ENCODE measurements around the gene ARHGAP29.
"Not testable (repeated sequence)": the region's sequence is repeated elsewhere in the genome, so short reads cannot be mapped to it uniquely, and the experiment has no call there.

Gene ARHGAP29

DNA sequence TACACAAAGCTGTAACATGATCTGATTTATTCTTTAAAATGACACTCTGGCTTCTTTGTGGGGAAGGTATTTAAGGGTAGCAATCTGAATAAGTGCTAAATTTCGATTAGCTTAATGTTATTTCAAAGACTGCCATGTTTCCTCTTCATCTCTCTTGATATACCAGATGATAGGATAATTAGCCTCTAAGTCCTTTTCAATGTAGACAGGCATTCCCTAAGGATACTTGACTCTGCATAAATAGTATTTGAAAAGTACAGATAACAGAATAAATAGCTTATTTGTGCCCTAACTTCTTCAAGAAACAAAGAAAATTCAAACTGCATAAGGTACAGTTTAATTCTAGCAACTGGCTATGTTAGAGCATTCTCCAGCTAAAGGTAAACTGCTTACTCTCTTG lies 46.2 kb downstream of the ARHGAP29 start:
- H3K27me3 ChIP-seq (replicated peaks; ENCODE audit: control insufficient read depth, insufficient read depth, low read length, poor library complexity, severe bottlenecking), result no peaks in the 10 kb centered on the region
- no peak for DNase-seq
- no peaks in the 10 kb centered on the region for H3K4me1 ChIP-seq (ENCODE audit: control insufficient read depth, insufficient read depth, low read length, poor library complexity, severe bottlenecking)
- no peaks in the 10 kb centered on the region for H3K9me3 ChIP-seq (ENCODE audit: control insufficient read depth, low read length)
- H3K36me3 ChIP-seq (ENCODE audit: control insufficient read depth, insufficient read depth, low read length), result no peaks in the 10 kb centered on the region
- H3K27ac ChIP-seq (ENCODE audit: insufficient read depth, low read length, poor library complexity, severe bottlenecking), result no peak overlapping the region
- no peak overlapping the region for H3K4me3 ChIP-seq (ENCODE audit: insufficient read depth, low read depth, low read length, poor library complexity, severe bottlenecking)

DNA sequence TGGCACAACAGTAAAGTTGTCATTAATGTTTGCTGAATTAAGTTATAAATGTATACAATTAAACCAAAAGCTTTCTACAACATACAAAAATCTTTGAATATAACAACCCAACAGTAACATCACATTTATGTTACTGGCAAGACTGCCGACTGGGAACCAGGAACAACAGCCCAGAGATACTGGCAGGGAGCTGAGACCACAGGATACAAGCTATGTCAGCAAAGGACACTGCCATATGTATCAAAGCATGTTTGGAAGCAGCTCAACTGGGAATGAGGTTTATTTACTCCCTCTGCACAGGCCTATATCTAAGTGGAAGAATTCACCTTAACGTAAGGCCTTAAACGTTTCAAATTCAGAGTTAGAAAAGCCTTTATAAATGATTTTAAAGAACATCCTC lies 50.4 kb downstream of the ARHGAP29 start:
- H3K27ac ChIP-seq (ENCODE audit: insufficient read depth, low read length, poor library complexity, severe bottlenecking), result no peak overlapping the region
- H3K4me3 ChIP-seq (ENCODE audit: insufficient read depth, low read depth, low read length, poor library complexity, severe bottlenecking), result no peak overlapping the region
- peaks cover 3% of the 10 kb centered on the region for H3K27me3 ChIP-seq (replicated peaks; ENCODE audit: control insufficient read depth, insufficient read depth, low read length, poor library complexity, severe bottlenecking)
- no peaks in the 10 kb centered on the region for H3K36me3 ChIP-seq (ENCODE audit: control insufficient read depth, insufficient read depth, low read length)
- DNase-seq, result no peak
- H3K9me3 ChIP-seq (ENCODE audit: control insufficient read depth, low read length), result no peaks in the 10 kb centered on the region
- no peaks in the 10 kb centered on the region for H3K4me1 ChIP-seq (ENCODE audit: control insufficient read depth, insufficient read depth, low read length, poor library complexity, severe bottlenecking)

DNA sequence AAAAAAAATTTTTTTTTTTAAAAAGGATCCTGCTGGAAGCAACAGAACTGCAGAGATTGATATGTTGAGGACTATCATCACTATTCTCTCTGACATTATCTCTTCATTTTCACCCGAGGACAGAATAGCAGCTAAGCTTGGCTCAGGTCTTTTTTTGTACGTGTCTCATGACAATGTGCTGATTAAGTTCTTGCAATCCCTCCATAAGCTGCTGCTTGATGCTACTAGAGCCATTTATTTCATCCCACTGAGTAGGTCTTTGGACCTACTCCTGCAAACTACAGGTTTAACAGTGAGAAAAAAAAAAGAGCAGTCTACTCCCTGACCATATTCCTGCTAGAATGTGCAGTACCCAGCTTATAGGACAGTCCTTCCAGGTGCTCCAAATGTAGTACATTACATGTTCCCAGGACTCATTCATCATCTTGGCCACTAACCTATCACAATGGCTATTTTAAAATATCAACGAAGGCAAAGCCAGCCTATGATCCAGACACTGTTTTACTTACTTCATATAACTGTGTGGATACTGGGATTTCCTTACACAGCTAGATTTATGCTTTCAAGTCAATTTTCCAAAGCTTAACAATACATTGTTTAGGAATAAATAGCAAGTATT lies 54.1 kb downstream of the ARHGAP29 start:
- no peak overlapping the region for H3K4me3 ChIP-seq (ENCODE audit: insufficient read depth, low read depth, low read length, poor library complexity, severe bottlenecking)
- H3K4me1 ChIP-seq (ENCODE audit: control insufficient read depth, insufficient read depth, low read length, poor library complexity, severe bottlenecking), result no peaks in the 10 kb centered on the region
- no peaks in the 10 kb centered on the region for H3K36me3 ChIP-seq (ENCODE audit: control insufficient read depth, insufficient read depth, low read length)
- H3K9me3 ChIP-seq (ENCODE audit: control insufficient read depth, low read length), result no peaks in the 10 kb centered on the region
- no peak overlapping the region for H3K27ac ChIP-seq (ENCODE audit: insufficient read depth, low read length, poor library complexity, severe bottlenecking)
- peaks cover 4% of the 10 kb centered on the region for H3K27me3 ChIP-seq (replicated peaks; ENCODE audit: control insufficient read depth, insufficient read depth, low read length, poor library complexity, severe bottlenecking)
- no peak for DNase-seq

DNA sequence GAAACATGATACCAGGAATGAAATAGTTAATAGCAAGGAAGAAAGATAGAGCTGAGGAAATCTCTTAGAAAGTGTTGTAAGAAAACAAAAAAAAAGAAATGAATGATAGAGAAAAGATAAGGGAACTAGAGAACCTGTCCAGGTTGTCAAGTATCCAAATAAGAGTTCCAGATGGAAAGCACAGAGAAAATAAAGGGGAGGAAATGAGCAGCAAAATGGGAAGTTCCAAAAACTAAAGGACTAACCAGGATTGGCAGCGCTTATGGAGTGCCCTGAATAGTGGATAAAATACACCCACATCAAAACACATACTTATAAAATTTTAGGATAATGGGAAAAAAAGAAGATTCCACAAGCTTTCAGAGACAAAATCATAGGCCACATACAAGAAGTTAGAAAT lies 55.2 kb downstream of the ARHGAP29 start:
- H3K9me3 ChIP-seq (ENCODE audit: control insufficient read depth, low read length), result no peaks in the 10 kb centered on the region
- peaks cover 9% of the 10 kb centered on the region for H3K27me3 ChIP-seq (replicated peaks; ENCODE audit: control insufficient read depth, insufficient read depth, low read length, poor library complexity, severe bottlenecking)
- H3K4me3 ChIP-seq (ENCODE audit: insufficient read depth, low read depth, low read length, poor library complexity, severe bottlenecking), result no peak overlapping the region
- DNase-seq, result no peak
- H3K27ac ChIP-seq (ENCODE audit: insufficient read depth, low read length, poor library complexity, severe bottlenecking), result no peak overlapping the region
- H3K36me3 ChIP-seq (ENCODE audit: control insufficient read depth, insufficient read depth, low read length), result no peaks in the 10 kb centered on the region
- H3K4me1 ChIP-seq (ENCODE audit: control insufficient read depth, insufficient read depth, low read length, poor library complexity, severe bottlenecking), result no peaks in the 10 kb centered on the region

DNA sequence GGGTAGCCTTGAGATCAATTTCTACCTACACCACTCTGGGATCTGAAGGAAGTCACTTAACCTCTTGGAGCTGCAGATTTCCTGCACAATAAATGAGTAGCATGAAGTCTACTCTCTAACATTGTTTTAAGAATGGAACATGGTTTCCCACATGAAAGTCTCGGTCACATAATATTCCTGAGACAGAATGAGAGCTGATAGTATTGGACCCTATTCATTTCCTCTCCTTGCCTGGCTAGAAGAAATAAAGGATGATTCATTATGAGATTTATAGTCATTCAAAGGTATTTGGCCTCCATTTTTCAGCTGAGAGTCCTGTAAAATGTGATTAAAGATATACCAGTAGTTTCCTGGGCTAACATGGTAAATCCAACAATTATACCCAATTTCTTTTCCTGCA lies 56.7 kb downstream of the ARHGAP29 start:
- no peak overlapping the region for H3K27ac ChIP-seq (ENCODE audit: insufficient read depth, low read length, poor library complexity, severe bottlenecking)
- H3K36me3 ChIP-seq (ENCODE audit: control insufficient read depth, insufficient read depth, low read length), result no peaks in the 10 kb centered on the region
- no peak overlapping the region for H3K4me3 ChIP-seq (ENCODE audit: insufficient read depth, low read depth, low read length, poor library complexity, severe bottlenecking)
- H3K27me3 ChIP-seq (replicated peaks; ENCODE audit: control insufficient read depth, insufficient read depth, low read length, poor library complexity, severe bottlenecking), result peaks cover 8% of the 10 kb centered on the region
- no peak for DNase-seq
- H3K9me3 ChIP-seq (ENCODE audit: control insufficient read depth, low read length), result no peaks in the 10 kb centered on the region
- H3K4me1 ChIP-seq (ENCODE audit: control insufficient read depth, insufficient read depth, low read length, poor library complexity, severe bottlenecking), result no peaks in the 10 kb centered on the region

DNA sequence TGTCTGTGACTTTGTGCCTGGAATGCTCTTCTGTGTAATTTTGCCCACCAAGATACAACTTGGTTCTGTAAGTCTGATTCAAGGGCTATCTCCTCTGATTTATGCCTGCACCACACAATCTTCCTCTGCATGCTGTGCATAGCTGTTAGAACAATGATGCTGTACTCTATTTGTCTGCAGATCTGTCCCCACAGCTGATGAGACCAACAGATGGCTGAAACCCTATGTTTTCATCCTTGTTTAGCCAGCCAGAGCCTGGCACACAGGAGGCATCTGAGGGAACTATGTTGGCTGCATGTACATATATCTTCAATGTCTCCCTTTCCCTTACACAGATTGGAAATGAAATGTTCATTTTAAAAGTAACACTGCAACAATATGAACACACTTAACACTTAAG lies 58.5 kb downstream of the ARHGAP29 start:
- Histone ChIP-seq H3K27ac (ENCODE audit: insufficient read depth, low read length, poor library complexity, severe bottlenecking) (no peak overlapping the region), H3K4me1 (ENCODE audit: control insufficient read depth, insufficient read depth, low read length, poor library complexity, severe bottlenecking) (no peaks in the 10 kb centered on the region), H3K4me3 (ENCODE audit: insufficient read depth, low read depth, low read length, poor library complexity, severe bottlenecking) (no peak overlapping the region), H3K9me3 (ENCODE audit: control insufficient read depth, low read length) (no peaks in the 10 kb centered on the region), H3K27me3 (replicated peaks; ENCODE audit: control insufficient read depth, insufficient read depth, low read length, poor library complexity, severe bottlenecking) (peaks cover 6% of the 10 kb centered on the region), H3K36me3 (ENCODE audit: control insufficient read depth, insufficient read depth, low read length) (no peaks in the 10 kb centered on the region)
- no peak for DNase-seq

DNA sequence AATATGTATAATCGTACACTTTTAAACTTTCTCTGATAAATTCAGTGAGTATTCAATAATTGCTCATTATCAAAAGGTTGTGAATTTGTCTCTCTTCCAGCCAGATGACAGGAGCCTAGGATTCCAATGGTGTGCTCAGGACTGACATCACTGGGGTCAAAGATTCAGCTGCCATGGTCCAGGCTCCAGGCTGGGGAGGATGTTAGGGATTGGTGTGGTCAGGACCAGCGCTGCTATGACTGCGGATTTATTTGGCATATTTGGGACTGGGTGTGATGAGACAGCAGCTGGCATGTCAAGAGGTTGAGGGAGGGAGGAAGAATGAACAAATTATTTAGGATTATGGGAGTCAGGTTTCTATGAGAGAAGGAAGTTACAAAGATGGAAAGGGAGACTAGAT lies 68.3 kb downstream of the ARHGAP29 start:
- no peak overlapping the region for H3K4me3 ChIP-seq (ENCODE audit: insufficient read depth, low read depth, low read length, poor library complexity, severe bottlenecking)
- no peaks in the 10 kb centered on the region for H3K36me3 ChIP-seq (ENCODE audit: control insufficient read depth, insufficient read depth, low read length)
- H3K9me3 ChIP-seq (ENCODE audit: control insufficient read depth, low read length), result no peaks in the 10 kb centered on the region
- peaks cover 4% of the 10 kb centered on the region for H3K27me3 ChIP-seq (replicated peaks; ENCODE audit: control insufficient read depth, insufficient read depth, low read length, poor library complexity, severe bottlenecking)
- DNase-seq, result no peak
- no peaks in the 10 kb centered on the region for H3K4me1 ChIP-seq (ENCODE audit: control insufficient read depth, insufficient read depth, low read length, poor library complexity, severe bottlenecking)
- no peak overlapping the region for H3K27ac ChIP-seq (ENCODE audit: insufficient read depth, low read length, poor library complexity, severe bottlenecking)

DNA sequence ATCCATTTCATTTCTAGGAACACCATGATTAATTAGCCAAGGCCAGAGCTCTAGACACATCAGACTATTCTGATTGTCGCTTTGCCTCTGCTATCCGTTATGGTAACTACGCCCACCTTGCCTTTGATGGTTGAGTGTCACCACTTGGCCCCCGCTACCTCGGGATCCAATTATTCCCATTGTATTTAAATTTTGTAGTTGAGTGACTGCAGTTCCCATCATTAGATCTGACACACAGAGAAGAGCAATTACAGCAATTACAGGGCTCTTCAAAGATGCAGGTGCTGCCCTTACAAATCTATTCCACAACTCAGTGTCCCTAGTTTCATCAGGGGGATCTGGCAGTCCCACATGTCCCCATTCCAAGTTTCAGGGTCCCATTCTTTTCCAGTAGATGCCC lies 71.5 kb downstream of the ARHGAP29 start:
- Histone ChIP-seq H3K4me3 (ENCODE audit: insufficient read depth, low read depth, low read length, poor library complexity, severe bottlenecking) (no peak overlapping the region), H3K4me1 (ENCODE audit: control insufficient read depth, insufficient read depth, low read length, poor library complexity, severe bottlenecking) (no peaks in the 10 kb centered on the region), H3K36me3 (ENCODE audit: control insufficient read depth, insufficient read depth, low read length) (no peaks in the 10 kb centered on the region), H3K27ac (ENCODE audit: insufficient read depth, low read length, poor library complexity, severe bottlenecking) (no peak overlapping the region), H3K9me3 (ENCODE audit: control insufficient read depth, low read length) (no peaks in the 10 kb centered on the region), H3K27me3 (replicated peaks; ENCODE audit: control insufficient read depth, insufficient read depth, low read length, poor library complexity, severe bottlenecking) (peaks cover 4% of the 10 kb centered on the region)
- DNase-seq, result no peak

DNA sequence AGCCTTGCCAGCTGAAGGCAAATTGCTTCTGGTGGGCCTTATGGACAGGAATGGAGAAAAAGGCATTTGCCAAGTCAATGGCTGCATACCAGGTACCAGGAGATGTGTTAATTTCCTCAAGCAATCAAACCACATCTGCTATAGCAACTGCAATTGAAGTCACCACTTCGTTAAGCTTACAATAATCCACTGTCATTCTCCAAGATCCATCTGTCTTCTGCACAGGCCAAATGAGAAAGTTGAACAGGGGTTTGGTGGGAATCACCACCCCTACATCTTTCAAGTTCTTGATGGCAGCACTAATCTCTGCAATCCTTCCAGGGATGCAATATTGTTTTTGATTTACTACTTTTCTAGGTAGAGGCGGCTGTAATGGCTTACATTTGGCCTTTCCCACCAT lies 72.5 kb downstream of the ARHGAP29 start:
- DNase-seq; H3K9me3 ChIP-seq (ENCODE audit: control insufficient read depth, low read length); H3K27me3 ChIP-seq (replicated peaks; ENCODE audit: control insufficient read depth, insufficient read depth, low read length, poor library complexity, severe bottlenecking); H3K27ac ChIP-seq (ENCODE audit: insufficient read depth, low read length, poor library complexity, severe bottlenecking); H3K4me1 ChIP-seq (ENCODE audit: control insufficient read depth, insufficient read depth, low read length, poor library complexity, severe bottlenecking); H3K36me3 ChIP-seq (ENCODE audit: control insufficient read depth, insufficient read depth, low read length); H3K4me3 ChIP-seq (ENCODE audit: insufficient read depth, low read depth, low read length, poor library complexity, severe bottlenecking): not testable (repeated sequence)

DNA sequence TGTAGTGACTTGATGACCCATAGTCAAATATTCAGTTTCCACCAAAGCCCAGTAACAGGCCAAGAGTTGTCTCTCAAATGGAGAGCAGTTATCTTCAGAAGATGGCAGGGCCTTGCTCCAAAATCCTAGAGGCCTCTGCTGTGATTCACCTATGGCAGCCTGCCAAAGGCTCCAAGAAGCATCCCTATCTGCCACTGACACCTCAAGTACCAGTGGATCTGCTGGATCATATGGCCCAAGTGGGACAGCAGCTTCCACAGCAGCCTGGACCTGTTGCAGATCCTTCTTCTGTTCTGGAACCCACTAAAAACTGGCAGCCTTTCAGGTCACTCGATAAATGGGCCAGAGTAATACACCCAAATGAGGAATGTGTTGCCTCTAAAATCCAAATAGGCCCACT lies 73.3 kb downstream of the ARHGAP29 start:
- not testable (repeated sequence) for H3K27ac ChIP-seq (ENCODE audit: insufficient read depth, low read length, poor library complexity, severe bottlenecking); H3K9me3 ChIP-seq (ENCODE audit: control insufficient read depth, low read length); H3K36me3 ChIP-seq (ENCODE audit: control insufficient read depth, insufficient read depth, low read length); DNase-seq; H3K27me3 ChIP-seq (replicated peaks; ENCODE audit: control insufficient read depth, insufficient read depth, low read length, poor library complexity, severe bottlenecking); H3K4me3 ChIP-seq (ENCODE audit: insufficient read depth, low read depth, low read length, poor library complexity, severe bottlenecking); H3K4me1 ChIP-seq (ENCODE audit: control insufficient read depth, insufficient read depth, low read length, poor library complexity, severe bottlenecking)

DNA sequence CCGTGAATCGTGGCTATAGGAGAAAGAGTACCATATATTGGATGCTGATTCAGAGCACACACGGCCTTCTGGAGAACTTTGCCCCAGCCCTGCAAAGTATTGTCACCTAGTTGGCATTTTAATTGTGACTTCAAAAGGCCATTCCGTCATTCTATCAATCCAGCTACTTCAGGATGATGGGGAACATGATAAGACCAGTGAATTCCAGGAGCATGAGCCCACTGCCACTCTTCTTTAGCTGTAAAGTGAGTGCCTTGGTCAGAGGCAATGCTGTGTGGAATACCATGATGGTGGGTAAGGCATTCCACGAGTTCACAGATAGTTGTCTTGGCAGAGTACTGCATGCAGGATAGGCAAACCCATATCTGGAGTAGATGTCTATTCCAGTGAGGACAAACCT lies 74.1 kb downstream of the ARHGAP29 start:
- DNase-seq; H3K9me3 ChIP-seq (ENCODE audit: control insufficient read depth, low read length); H3K36me3 ChIP-seq (ENCODE audit: control insufficient read depth, insufficient read depth, low read length); H3K4me1 ChIP-seq (ENCODE audit: control insufficient read depth, insufficient read depth, low read length, poor library complexity, severe bottlenecking); H3K4me3 ChIP-seq (ENCODE audit: insufficient read depth, low read depth, low read length, poor library complexity, severe bottlenecking); H3K27me3 ChIP-seq (replicated peaks; ENCODE audit: control insufficient read depth, insufficient read depth, low read length, poor library complexity, severe bottlenecking); H3K27ac ChIP-seq (ENCODE audit: insufficient read depth, low read length, poor library complexity, severe bottlenecking): not testable (repeated sequence)
